NCI-H524 (cell line): ENCODE measurements around the gene CBFA2T2.

Experiments
- DNase-seq, 2 experiments: peaks; one replicate each; lab custom pipeline; 2025; lab: John Stamatoyannopoulos, UW

The CBFA2T2 gene

GRCh38 chr20:33650753-33651561 lies 161.1 kb downstream of the CBFA2T2 start:
- peak; percentile 97 to 99 for DNase-seq

- no peak for DNase-seq
Measured at GRCh38 chr20:33651562-33652048, 161.7 kb downstream of the CBFA2T2 start.

GRCh38 chr20:33653218-33653899 lies 163.5 kb downstream of the CBFA2T2 start:
- DNase-seq = peak; percentile 85 to 90

- no peak for DNase-seq
Measured at GRCh38 chr20:33653900-33654596, 164.2 kb downstream of the CBFA2T2 start.

GRCh38 chr20:33654680-33655161 lies 164.8 kb downstream of the CBFA2T2 start:
- DNase-seq = no peak

GRCh38 chr20:33655164-33655563 lies 165.3 kb downstream of the CBFA2T2 start:
- no peak for DNase-seq

GRCh38 chr20:33656010-33656782 lies 166.3 kb downstream of the CBFA2T2 start:
- DNase-seq = no peak

- no peak for DNase-seq
Measured at GRCh38 chr20:33656783-33657703, 167.1 kb downstream of the CBFA2T2 start.

- no peak for DNase-seq
Measured at GRCh38 chr20:33657704-33658095, 167.8 kb downstream of the CBFA2T2 start.

- no peak for DNase-seq
Measured at GRCh38 chr20:33658510-33658909, 168.6 kb downstream of the CBFA2T2 start.

- no peak for DNase-seq
Measured at GRCh38 chr20:33658929-33659328, 169.0 kb downstream of the CBFA2T2 start.

- DNase-seq = no peak
Measured at GRCh38 chr20:33659341-33660034, 169.6 kb downstream of the CBFA2T2 start.

- DNase-seq = no peak
Measured at GRCh38 chr20:33660035-33660684, 170.3 kb downstream of the CBFA2T2 start.

GRCh38 chr20:33660685-33661058 lies 170.8 kb downstream of the CBFA2T2 start:
- DNase-seq = no peak

GRCh38 chr20:33662172-33662571 lies 172.3 kb downstream of the CBFA2T2 start, which contains the start of gene C20orf144:
Gene C20orf144, plus strand, starts transcription at chr20:33662327. Its CDS starts 19 bp downstream, at chr20:33662346.
- no peak for DNase-seq

GRCh38 chr20:33663161-33664084 lies 173.5 kb downstream of the CBFA2T2 start:
- peak; percentile 27 to 76 for DNase-seq

- peak in 1 of 2 experiments; percentile 59 for DNase-seq
Measured at GRCh38 chr20:33664085-33664761, 174.3 kb downstream of the CBFA2T2 start.

- DNase-seq = no peak
Measured at GRCh38 chr20:33664762-33665144, 174.9 kb downstream of the CBFA2T2 start.
